SK-N-SH (cell line): Measurements from ENCODE around the gene FRY. TPM values are rescaled to one million over a fixed set of nuclear protein-coding genes. Genes with fewer than 3 reads are reported as not detected.

ENCODE experiments used
- CTCF ChIA-PET: fragments of 300-600, 350-600 bp; formaldehyde crosslinking; extraction: SDS; loops from one replicate; lab custom pipeline; 2021; lab: Yijun Ruan, JAX
- POLR2A ChIA-PET: fragments of 350-600 bp; sonication (Branson Sonifier 250); formaldehyde crosslinking; extraction: SDS; loops from one replicate; lab custom pipeline; 2020; ENCODE audit warnings: antibody characterized with exemption, inconsistent platforms; lab: Yijun Ruan, JAX
- DNase-seq: peaks from one replicate; pipeline ENCODE4 v3.0.0; 2012
- H2AFZ ChIP-seq: fragments of 200-600 bp; sonication (generic); 2 replicates; pipeline ENCODE4 v1.8.1; 2016; ENCODE audit warnings: antibody characterized with exemption, mild to moderate bottlenecking, low read depth
- H3F3A ChIP-seq: fragments of 200-600 bp; sonication (generic); replicated peaks from 2 replicates; pipeline ENCODE3; 2016; ENCODE audit warnings: antibody characterized with exemption, mild to moderate bottlenecking; ENCODE audit not compliant: insufficient read depth
- H3K27ac ChIP-seq, 2 experiments: fragments of 200-500 bp in 1 of 2; fragments of 200-600 bp in 1 of 2; sonication (Bioruptor generic) in 1 of 2; sonication (generic), shearing (Covaris generic) in 1 of 2; 2 replicates each; pipeline versions ENCODE4 v1.5.1 to v1.6.1; 2014 to 2016; ENCODE audit warnings: low read depth in 2 of 2, inconsistent platforms in 1 of 2, low read length in 1 of 2, mild to moderate bottlenecking in 1 of 2, mixed read lengths in 1 of 2
- H3K27me3 ChIP-seq: fragments of 200-600 bp; sonication (generic), shearing (Covaris generic); 2 replicates; pipeline ENCODE4 v1.6.1; 2016; ENCODE audit warnings: mixed run types; ENCODE audit not compliant: insufficient read depth
- H3K36me3 ChIP-seq, 2 experiments: fragments of 200-500 bp in 1 of 2; fragments of 200-600 bp in 1 of 2; sonication (Bioruptor generic) in 1 of 2; sonication (generic) in 1 of 2; replicated peaks in 1 of 2; 2 replicates each; pipeline versions ENCODE3 to v1.5.1; 2014 to 2016; ENCODE audit warnings: low read length in 1 of 2, mild to moderate bottlenecking in 1 of 2; ENCODE audit not compliant: insufficient read depth in 2 of 2, control insufficient read depth in 1 of 2
- H3K4me1 ChIP-seq, 2 experiments: fragments of 200-500 bp in 1 of 2; fragments of 200-600 bp in 1 of 2; sonication (Bioruptor generic) in 1 of 2; sonication (generic), shearing (Covaris generic) in 1 of 2; 2 replicates each; pipeline versions ENCODE4 v1.5.1 to v1.6.1; 2014 to 2016; ENCODE audit warnings: low read depth in 1 of 2, low read length in 1 of 2, mixed run types in 1 of 2; ENCODE audit not compliant: insufficient read depth in 2 of 2, control insufficient read depth in 1 of 2
- H3K4me2 ChIP-seq: fragments of 200-600 bp; sonication (generic), shearing (Covaris generic); 2 replicates; pipeline ENCODE4 v1.6.1; 2017; ENCODE audit warnings: mixed run types
- H3K4me3 ChIP-seq, 2 experiments: fragments of 200-500 bp in 1 of 2; fragments of 200-600 bp in 1 of 2; sonication (Bioruptor generic) in 1 of 2; sonication (generic), shearing (Covaris generic) in 1 of 2; 2 replicates each; pipeline versions ENCODE4 v1.5.1 to v1.8.1; 2014 to 2016; ENCODE audit warnings: low read depth in 2 of 2, inconsistent platforms in 1 of 2, low read length in 1 of 2, mild to moderate bottlenecking in 1 of 2, mixed read lengths in 1 of 2, moderate library complexity in 1 of 2
- H3K79me2 ChIP-seq: fragments of 200-600 bp; sonication (generic); 2 replicates; pipeline ENCODE4 v1.8.1; 2017; ENCODE audit warnings: mild to moderate bottlenecking; ENCODE audit not compliant: insufficient read depth
- H3K9ac ChIP-seq: fragments of 200-600 bp; sonication (generic); 2 replicates; pipeline ENCODE4 v1.6.1; 2017; ENCODE audit warnings: mixed run types
- H3K9me2 ChIP-seq: fragments of 200-600 bp; sonication (generic); 2 replicates; pipeline ENCODE4 v1.6.1; 2017; ENCODE audit warnings: mixed run types
- H3K9me3 ChIP-seq: fragments of 200-600 bp; sonication (generic); 2 replicates; pipeline ENCODE4 v1.6.1; 2017; ENCODE audit warnings: mixed run types, mild to moderate bottlenecking, moderate library complexity
- H4K20me1 ChIP-seq: fragments of 200-600 bp; sonication (generic); 2 replicates; pipeline ENCODE4 v1.6.1; 2017; ENCODE audit warnings: mild to moderate bottlenecking, mixed run types; ENCODE audit not compliant: insufficient read depth
- CTCF ChIP-seq: fragments of 200-600 bp; sonication (generic); IDR thresholded peaks from 2 replicates; pipeline ENCODE4 v1.6.1; 2017; ENCODE audit warnings: antibody characterized with exemption, mild to moderate bottlenecking, moderate library complexity
- EP300 ChIP-seq, 2 experiments: IDR thresholded peaks; 2 replicates each; pipeline versions ENCODE4 v1.4.0 to v1.6.1; 2012; ENCODE audit warnings: borderline replicate concordance in 1 of 2, low read depth in 1 of 2, low read length in 1 of 2
- EZH2phosphoT487 ChIP-seq: fragments of 200-600 bp; sonication (generic); IDR thresholded peaks from 2 replicates; pipeline ENCODE4 v1.6.1; 2017; ENCODE audit warnings: low read depth, mixed run types, mild to moderate bottlenecking, antibody characterized with exemption, moderate library complexity, borderline replicate concordance
- FOXJ3 ChIP-seq: sonication (generic); formaldehyde crosslinking; IDR thresholded peaks from 2 replicates; pipeline ENCODE4 v1.5.1; 2020; ENCODE audit warnings: mild to moderate bottlenecking, missing genetic modification reagents
- GABPA ChIP-seq: IDR thresholded peaks from 2 replicates; pipeline ENCODE4 v1.4.0; 2012; ENCODE audit warnings: low read depth, mild to moderate bottlenecking
- IRF3 ChIP-seq: fragments of 150-350 bp; IDR thresholded peaks from 2 replicates; pipeline ENCODE4 v1.6.1; 2016; ENCODE audit warnings: mild to moderate bottlenecking, low read depth, low read length
- JUND ChIP-seq: IDR thresholded peaks from 2 replicates; pipeline ENCODE4 v1.4.0; 2012
- MAX ChIP-seq: IDR thresholded peaks from 2 replicates; pipeline ENCODE4 v1.4.0; 2012; ENCODE audit warnings: low read depth
- MEF2A ChIP-seq: IDR thresholded peaks from 2 replicates; pipeline ENCODE4 v1.4.0; 2012; ENCODE audit warnings: low read depth, borderline replicate concordance
- MXI1 ChIP-seq: IDR thresholded peaks from 2 replicates; pipeline ENCODE4 v1.6.1; 2012; ENCODE audit warnings: mild to moderate bottlenecking, low read depth, low read length, improper control_type of control experiment
- NRF1 ChIP-seq: IDR thresholded peaks from 2 replicates; pipeline ENCODE4 v1.6.1; 2012; ENCODE audit warnings: low read depth, mild to moderate bottlenecking, low read length
- POLR2AphosphoS5 ChIP-seq: IDR thresholded peaks from 2 replicates; pipeline ENCODE4 v1.6.1; 2012; ENCODE audit warnings: low read depth, low read length
- RAD21 ChIP-seq: IDR thresholded peaks from 2 replicates; pipeline ENCODE4 v1.6.1; 2012; ENCODE audit warnings: mild to moderate bottlenecking, low read length
- RXRA ChIP-seq: IDR thresholded peaks from 2 replicates; pipeline ENCODE4 v1.4.0; 2012; ENCODE audit warnings: low read depth, mild to moderate bottlenecking, borderline replicate concordance
- SIN3A ChIP-seq: IDR thresholded peaks from 2 replicates; pipeline ENCODE4 v1.6.1; 2012; ENCODE audit warnings: low read depth, mild to moderate bottlenecking, low read length, moderate library complexity, borderline replicate concordance
- SMC3 ChIP-seq: IDR thresholded peaks from 2 replicates; pipeline ENCODE4 v1.6.1; 2012; ENCODE audit warnings: low read depth, low read length, improper control_type of control experiment
- YY1 ChIP-seq: IDR thresholded peaks from 2 replicates; pipeline ENCODE4 v1.4.0; 2012; ENCODE audit warnings: low read depth, mild to moderate bottlenecking
- ZBTB33 ChIP-seq: IDR thresholded peaks from 2 replicates; pipeline ENCODE4 v1.4.0; 2012; ENCODE audit warnings: low read depth, borderline replicate concordance
- WGBS: methylation state at CpG from one replicate; pipeline ENCODE4 v1.1.6; 2017; ENCODE audit warnings: low lambda C conversion rate; 5-methylcytosine and 5-hydroxymethylcytosine counted together
- polyA plus RNA-seq, 3 experiments: library from polyadenylated mRNA; depleted of rRNA; stranded (reverse); fragments of >200 nt; gene quantifications; 2 replicates each; pipeline ENCODE4 v1.2.3, GENCODE V29; 2012
- TF ChIP-seq, protein P1 (sequence below): IDR thresholded peaks from 2 replicates; pipeline ENCODE4 v1.6.1; 2012; ENCODE audit warnings: mild to moderate bottlenecking, low read depth, low read length, moderate library complexity

FRY gene
- polyA plus RNA-seq, 1 of the 3 experiments (the other 2 are of a cell fraction) = 1.4 TPM

DNA sequence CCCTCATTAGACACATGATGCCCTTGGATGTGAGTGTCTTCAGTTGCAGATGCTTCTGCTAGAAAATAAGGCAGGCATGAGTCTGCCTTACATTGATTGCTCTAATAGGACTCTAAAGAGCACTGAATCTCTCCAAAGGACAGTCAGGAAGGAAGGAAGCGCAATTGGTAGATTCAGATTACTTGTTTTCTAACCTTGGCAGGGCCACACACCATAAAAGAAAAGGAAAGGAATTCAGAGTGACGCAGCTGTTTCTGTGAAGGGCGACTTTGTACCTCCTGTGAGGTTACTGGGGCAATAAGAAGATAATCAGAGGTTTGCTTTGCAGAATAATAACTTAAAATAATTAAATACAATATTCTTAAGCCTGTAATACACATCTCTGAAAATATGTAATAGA is 48.0 kb downstream of the FRY start:
- 85% methylated on average over 3 of the region's 3 CpGs for WGBS
- Histone ChIP-seq H3K4me3 (no peak overlapping the region), H3K79me2 (no peaks in the 10 kb centered on the region), H3K9ac (no peak overlapping the region), H2AFZ (no peak overlapping the region), H3K4me2 (no peak overlapping the region), H4K20me1 (no peaks in the 10 kb centered on the region), H3K9me2 (no peaks in the 10 kb centered on the region), H3F3A (no peaks in the 10 kb centered on the region), H3K36me3 (no peaks in the 10 kb centered on the region), H3K27ac (no peak overlapping the region), H3K9me3 (no peaks in the 10 kb centered on the region), H3K4me1 (no peaks in the 10 kb centered on the region), H3K27me3 (no peaks in the 10 kb centered on the region)
- ChIA-PET POLR2A (no interaction called here), CTCF (no interaction called here)
- no peak for DNase-seq
- TF ChIP-seq EP300 (IDR thresholded peaks at IDR 0.05; ENCODE audit: borderline replicate concordance in 1 of 2, low read depth in 1 of 2, low read length in 1 of 2) = no peak
- TF ChIP-seq MEF2A = no peak
- TF ChIP-seq MXI1 = no peak
- TF ChIP-seq MAX = no peak
- TF ChIP-seq IRF3 = no peak
- TF ChIP-seq RAD21 = no peak
- TF ChIP-seq EZH2phosphoT487 = no peak
- TF ChIP-seq GABPA = no peak
- no peak for TF ChIP-seq FOXJ3 (CRISPR knock-in tag)
- no peak for TF ChIP-seq SIN3A
- no peak for TF ChIP-seq JUND
- TF ChIP-seq RXRA = no peak
- TF ChIP-seq NRF1 = no peak
- TF ChIP-seq SMC3 = no peak
- no peak for TF ChIP-seq ZBTB33
- no peak for TF ChIP-seq YY1

DNA sequence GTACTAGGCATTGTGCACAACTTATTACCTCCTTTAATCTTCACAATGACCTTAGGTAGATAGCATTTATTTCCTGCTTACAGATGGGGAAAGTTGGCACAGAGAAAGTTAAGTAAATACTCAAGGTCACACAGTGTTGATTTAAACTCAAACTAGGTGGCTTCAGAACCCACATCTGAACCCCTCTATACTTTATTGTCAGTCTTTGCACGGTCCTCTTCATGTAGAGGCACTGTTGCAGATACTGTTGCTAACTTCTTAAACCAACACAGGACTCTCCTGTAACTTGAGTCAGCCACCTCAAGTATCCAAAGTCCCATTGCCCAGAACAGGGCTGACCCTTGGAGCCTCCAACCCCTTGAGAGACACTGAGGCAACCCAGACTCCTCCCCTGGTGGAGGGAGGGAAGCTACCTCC is 48.8 kb downstream of the FRY start:
- CTCF ChIA-PET = interaction anchor here (1.0 to 1.3 kb wide), 3 partner anchors 11 to 29 kb away, joined by 3 to 4 read pairs (median 3); no protein-coding TSS in a partner anchor
- TF ChIP-seq POLR2AphosphoS5 (no peak), CTCF (no peak), YY1 (no peak), JUND (no peak), RXRA (no peak), IRF3 (no peak)
- TF ChIP-seq, protein P1, sequence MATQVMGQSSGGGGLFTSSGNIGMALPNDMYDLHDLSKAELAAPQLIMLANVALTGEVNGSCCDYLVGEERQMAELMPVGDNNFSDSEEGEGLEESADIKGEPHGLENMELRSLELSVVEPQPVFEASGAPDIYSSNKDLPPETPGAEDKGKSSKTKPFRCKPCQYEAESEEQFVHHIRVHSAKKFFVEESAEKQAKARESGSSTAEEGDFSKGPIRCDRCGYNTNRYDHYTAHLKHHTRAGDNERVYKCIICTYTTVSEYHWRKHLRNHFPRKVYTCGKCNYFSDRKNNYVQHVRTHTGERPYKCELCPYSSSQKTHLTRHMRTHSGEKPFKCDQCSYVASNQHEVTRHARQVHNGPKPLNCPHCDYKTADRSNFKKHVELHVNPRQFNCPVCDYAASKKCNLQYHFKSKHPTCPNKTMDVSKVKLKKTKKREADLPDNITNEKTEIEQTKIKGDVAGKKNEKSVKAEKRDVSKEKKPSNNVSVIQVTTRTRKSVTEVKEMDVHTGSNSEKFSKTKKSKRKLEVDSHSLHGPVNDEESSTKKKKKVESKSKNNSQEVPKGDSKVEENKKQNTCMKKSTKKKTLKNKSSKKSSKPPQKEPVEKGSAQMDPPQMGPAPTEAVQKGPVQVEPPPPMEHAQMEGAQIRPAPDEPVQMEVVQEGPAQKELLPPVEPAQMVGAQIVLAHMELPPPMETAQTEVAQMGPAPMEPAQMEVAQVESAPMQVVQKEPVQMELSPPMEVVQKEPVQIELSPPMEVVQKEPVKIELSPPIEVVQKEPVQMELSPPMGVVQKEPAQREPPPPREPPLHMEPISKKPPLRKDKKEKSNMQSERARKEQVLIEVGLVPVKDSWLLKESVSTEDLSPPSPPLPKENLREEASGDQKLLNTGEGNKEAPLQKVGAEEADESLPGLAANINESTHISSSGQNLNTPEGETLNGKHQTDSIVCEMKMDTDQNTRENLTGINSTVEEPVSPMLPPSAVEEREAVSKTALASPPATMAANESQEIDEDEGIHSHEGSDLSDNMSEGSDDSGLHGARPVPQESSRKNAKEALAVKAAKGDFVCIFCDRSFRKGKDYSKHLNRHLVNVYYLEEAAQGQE = no peak

More for the DNA sequence above, 48.8 kb downstream of the FRY start:
- H3K4me3 ChIP-seq = no peak overlapping the region
- H3K27ac ChIP-seq = no peak overlapping the region
- no peak overlapping the region for H3K4me2 ChIP-seq
- no peaks in the 10 kb centered on the region for H3K4me1 ChIP-seq
- no peaks in the 10 kb centered on the region for H3K27me3 ChIP-seq
- no peaks in the 10 kb centered on the region for H3K9me2 ChIP-seq
- 73% methylated on average over 1 of the region's 1 CpG for WGBS
- no peaks in the 10 kb centered on the region for H3K79me2 ChIP-seq
- no peaks in the 10 kb centered on the region for H3K36me3 ChIP-seq
- no peaks in the 10 kb centered on the region for H3F3A ChIP-seq
- no peaks in the 10 kb centered on the region for H4K20me1 ChIP-seq
- POLR2A ChIA-PET = no interaction called here
- no peak overlapping the region for H2AFZ ChIP-seq
- no peaks in the 10 kb centered on the region for H3K9me3 ChIP-seq
- H3K9ac ChIP-seq = no peak overlapping the region
- DNase-seq = no peak
